ENCODE measurements around the gene ADGRD2.

Gene ADGRD2

GRCh38 chr9:124495126-124496074 is 45.1 kb downstream of the ADGRD2 start:
- H3K4me3 ChIP-seq (ENCODE audit: low read depth, low read length), result no peak overlapping the region

DNA sequence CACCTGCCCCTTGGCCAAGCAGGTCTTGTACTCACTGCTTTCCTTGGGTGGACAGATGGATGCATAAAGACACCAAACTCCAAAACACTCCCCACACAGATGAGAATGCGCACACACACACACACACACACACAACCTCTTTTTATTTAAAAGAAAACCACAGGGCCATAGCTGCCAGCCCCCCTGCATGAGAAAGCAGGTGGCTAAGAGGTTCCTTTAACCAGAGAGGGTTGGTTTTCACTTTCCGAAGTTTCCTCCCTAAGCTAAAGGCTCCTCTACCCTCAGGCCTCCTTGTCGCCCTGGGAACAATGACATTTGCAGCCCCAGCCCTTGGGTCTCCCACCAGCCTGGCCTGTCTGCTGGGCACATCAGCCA is 45.8 kb downstream of the ADGRD2 start:
- no peak overlapping the region for H3K4me3 ChIP-seq (ENCODE audit: low read depth, low read length)

GRCh38 chr9:124496463-124496862 is 46.2 kb downstream of the ADGRD2 start:
- no peak overlapping the region for H3K4me3 ChIP-seq (ENCODE audit: low read depth, low read length)

GRCh38 chr9:124497441-124497840 is 47.2 kb downstream of the ADGRD2 start:
- H3K4me3 ChIP-seq (ENCODE audit: low read depth, low read length), result no peak overlapping the region

DNA sequence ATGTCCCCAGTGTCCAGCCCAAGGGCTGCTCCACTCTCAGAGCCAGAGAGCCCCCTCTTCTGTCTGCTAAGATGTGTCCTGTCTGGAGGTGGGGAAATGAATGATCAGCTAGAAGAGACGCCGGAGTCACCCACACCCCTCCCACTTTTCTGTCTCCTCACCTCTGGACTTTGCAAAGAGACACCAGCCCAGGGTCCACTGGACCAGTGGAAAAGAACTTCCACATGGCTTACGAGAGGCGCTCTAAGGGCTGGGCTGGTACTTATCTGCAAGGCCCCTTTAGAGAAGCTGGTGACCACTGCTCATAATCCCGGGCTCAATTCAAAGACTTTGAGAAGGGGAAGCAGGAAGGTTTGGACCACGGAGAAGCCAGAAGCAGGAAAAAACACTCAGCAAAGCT is 47.8 kb downstream of the ADGRD2 start:
- H3K4me3 ChIP-seq (ENCODE audit: low read depth, low read length), result no peak overlapping the region

- no peak overlapping the region for H3K4me3 ChIP-seq (ENCODE audit: low read depth, low read length)
These were observed 48.4 kb downstream of the ADGRD2 start for GRCh38 chr9:124498499-124499146.

DNA sequence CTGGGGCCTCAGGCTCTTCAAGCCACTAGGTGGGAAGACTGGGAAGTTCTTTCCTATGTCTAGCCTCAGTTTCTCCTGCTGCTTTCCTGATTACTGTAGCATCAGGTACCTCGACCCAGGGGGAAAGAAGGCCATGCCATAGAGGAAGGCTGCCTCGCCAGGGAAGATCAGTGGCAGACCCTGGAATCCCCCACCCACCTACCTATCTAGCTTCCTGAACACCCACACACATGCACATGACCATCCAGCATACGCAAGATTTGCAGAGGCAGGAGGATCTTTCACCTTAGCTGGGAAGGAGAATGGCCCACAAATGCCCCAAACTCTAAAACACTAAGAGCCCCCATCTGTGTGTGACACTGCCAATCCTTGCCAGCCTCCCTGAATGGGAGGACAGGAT is 49.0 kb downstream of the ADGRD2 start:
- H3K4me3 ChIP-seq (ENCODE audit: low read depth, low read length), result no peak overlapping the region

- H3K4me3 ChIP-seq (ENCODE audit: low read depth, low read length), result no peak overlapping the region
These were observed 50.0 kb downstream of the ADGRD2 start for GRCh38 chr9:124500028-124500795.

DNA sequence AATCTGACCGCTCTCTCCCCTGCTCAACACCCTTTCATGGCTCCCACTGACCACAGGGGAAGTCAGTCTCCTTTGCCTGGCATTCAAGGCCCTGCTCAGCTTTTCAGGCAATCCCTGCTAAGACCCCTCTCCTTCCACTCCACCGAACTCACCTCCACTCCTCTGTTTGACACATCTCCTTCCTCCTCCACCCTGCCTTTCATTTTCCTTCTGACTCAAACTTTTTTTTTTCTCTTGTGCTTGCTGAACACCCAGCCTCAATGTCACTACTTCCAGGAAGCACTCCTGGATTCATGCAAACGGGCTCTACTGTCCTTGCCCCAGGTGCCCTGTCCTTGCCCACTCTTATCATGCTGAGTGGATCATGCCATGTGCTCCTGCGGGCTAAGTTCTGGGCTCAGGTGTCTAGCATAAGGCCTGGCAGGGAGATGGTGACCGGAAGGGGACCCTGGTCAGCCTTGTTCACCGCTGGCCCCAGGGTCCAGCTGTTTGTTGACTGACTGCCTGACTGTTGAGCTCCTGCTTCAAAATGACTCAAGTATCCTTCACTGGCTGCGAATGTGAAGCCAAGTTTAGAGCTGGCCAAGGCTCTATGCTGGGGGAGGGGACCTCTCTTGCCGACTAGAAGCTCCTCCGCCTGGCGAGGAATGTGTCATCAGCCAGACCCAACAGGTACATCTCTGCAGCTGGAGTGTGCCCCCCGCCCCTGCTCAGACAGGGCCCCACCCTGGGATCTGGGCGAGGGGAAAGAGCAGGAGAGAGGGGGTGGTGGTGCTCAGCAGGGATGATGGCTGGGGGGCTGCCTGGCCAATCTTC is 50.8 kb downstream of the ADGRD2 start:
- H3K4me3 ChIP-seq (ENCODE audit: low read depth, low read length), result no peak overlapping the region

DNA sequence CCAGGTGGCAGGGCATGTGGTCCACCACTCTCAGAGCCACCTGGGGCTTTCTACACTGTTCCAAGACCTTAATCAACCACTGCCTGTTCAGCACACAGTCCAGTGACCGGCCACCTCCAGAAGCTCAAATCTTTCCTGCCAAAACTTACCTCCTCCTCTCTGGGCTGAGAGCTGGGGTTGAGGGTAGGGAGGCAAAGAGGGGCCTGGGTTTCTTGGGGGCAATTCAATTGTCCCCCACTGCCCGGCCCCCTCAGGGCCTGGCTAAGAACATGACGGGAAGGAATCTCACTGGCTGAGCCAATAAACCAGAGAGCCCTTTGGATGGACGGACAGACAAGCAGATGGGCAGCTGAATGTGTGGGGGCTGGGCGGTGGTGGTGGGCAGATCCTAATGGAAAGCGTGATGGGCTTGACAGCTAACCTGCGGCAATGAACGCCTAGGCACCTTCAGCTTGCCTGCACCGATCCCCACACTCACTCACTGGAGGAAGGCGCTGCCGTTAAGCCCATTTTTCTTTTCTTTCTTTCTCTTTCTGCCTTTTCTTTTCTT is 51.6 kb downstream of the ADGRD2 start:
- no peak overlapping the region for H3K4me3 ChIP-seq (ENCODE audit: low read depth, low read length)

GRCh38 chr9:124502711-124503702 is 52.8 kb downstream of the ADGRD2 start:
- H3K4me3 ChIP-seq (ENCODE audit: low read depth, low read length), result no peak overlapping the region

DNA sequence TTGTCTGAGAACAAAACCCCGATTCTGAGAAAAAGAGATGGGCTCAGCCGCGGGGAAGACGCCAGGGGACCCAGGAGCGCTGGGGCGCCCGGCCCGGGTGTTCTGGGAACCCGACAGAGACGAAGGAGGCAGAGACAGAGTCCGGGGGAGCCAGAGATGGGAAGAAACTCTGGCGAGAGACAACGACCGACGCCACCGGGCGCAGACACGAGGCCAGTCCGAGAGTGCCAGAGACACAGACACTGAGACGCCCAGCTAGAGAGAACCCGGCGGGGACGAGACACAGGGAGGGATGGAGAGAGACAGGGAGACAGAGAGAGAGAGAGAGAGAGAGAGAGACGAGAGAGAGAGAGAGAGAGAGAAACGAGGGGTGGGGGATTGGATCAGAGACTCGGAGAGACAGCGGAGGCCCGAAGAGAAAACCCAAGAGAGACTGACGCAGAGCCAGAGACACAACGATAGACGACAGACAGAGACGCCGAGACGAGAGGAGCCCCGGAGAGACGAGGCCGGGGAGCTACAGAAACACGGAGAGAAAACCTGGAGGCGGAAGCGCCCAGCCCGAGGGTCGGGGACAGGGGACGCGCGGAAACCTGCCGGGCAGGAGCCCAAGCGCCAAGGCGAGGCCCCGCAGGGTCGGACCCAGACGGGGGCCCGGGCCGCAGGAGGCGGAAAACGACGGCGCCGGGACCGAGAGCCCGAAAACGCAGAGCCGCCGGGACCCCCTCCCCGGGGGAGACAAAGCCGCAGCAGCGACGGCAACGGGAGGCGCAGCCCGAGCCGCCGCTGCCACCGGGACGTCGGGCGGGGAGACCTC is 53.7 kb downstream of the ADGRD2 start:
- peak overlapping the region; percentile 4 for H3K4me3 ChIP-seq (ENCODE audit: low read depth, low read length)

DNA sequence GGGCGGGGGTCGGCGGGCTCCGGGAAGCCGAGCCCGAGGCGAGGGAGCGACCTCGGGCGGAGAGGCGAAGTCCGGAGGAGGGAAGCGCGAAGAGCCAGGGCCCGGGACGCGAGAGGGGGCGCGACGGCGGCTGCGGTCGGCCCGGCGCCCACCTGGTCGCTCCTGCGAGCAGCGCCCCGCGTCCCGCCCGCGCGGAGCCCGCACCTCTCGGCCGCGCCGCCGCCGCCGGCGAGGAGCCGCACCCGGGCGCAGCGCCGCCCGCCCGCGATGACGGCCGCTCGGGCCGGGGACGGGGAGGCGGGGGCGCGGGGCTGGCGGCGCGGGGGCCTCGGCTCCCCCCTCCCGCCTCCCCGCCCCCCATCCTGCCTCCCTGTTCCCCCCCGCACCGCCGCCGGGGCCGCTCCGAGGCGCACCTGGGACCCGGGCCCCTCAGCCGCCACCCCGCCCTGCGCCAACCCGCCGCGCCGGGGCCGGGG is 54.3 kb downstream of the ADGRD2 start:
- no peak overlapping the region for H3K4me3 ChIP-seq (ENCODE audit: low read depth, low read length)

GRCh38 chr9:124505006-124505900 is 55.0 kb downstream of the ADGRD2 start:
- peak overlapping the region; percentile 8 for H3K4me3 ChIP-seq (ENCODE audit: low read depth, low read length)

GRCh38 chr9:124505901-124506346 is 55.7 kb downstream of the ADGRD2 start:
- no peak overlapping the region for H3K4me3 ChIP-seq (ENCODE audit: low read depth, low read length)

- H3K4me3 ChIP-seq (ENCODE audit: low read depth, low read length), result no peak overlapping the region
These were observed 56.2 kb downstream of the ADGRD2 start for GRCh38 chr9:124506433-124506832.

All from iPS-11a (cell line).